SK-N-SH (cell line): Measurements from ENCODE around the gene LGALS16. TPM values are rescaled to one million over a fixed set of nuclear protein-coding genes. Genes with fewer than 3 reads are reported as not detected.

Experiments used
- CTCF ChIA-PET: fragments of 300-600, 350-600 bp; formaldehyde crosslinking; extraction: SDS; loops from one replicate; lab custom pipeline; 2021; lab: Yijun Ruan, JAX
- POLR2A ChIA-PET: fragments of 350-600 bp; sonication (Branson Sonifier 250); formaldehyde crosslinking; extraction: SDS; loops from one replicate; lab custom pipeline; 2020; ENCODE audit warnings: antibody characterized with exemption, inconsistent platforms; lab: Yijun Ruan, JAX
- DNase-seq: peaks from one replicate; pipeline ENCODE4 v3.0.0; 2012
- H2AFZ ChIP-seq: fragments of 200-600 bp; sonication (generic); 2 replicates; pipeline ENCODE4 v1.8.1; 2016; ENCODE audit warnings: antibody characterized with exemption, mild to moderate bottlenecking, low read depth
- H3F3A ChIP-seq: fragments of 200-600 bp; sonication (generic); replicated peaks from 2 replicates; pipeline ENCODE3; 2016; ENCODE audit warnings: antibody characterized with exemption, mild to moderate bottlenecking; ENCODE audit not compliant: insufficient read depth
- H3K27ac ChIP-seq, 2 experiments: fragments of 200-500 bp in 1 of 2; fragments of 200-600 bp in 1 of 2; sonication (Bioruptor generic) in 1 of 2; sonication (generic), shearing (Covaris generic) in 1 of 2; 2 replicates each; pipeline versions ENCODE4 v1.5.1 to v1.6.1; 2014 to 2016; ENCODE audit warnings: low read depth in 2 of 2, inconsistent platforms in 1 of 2, low read length in 1 of 2, mild to moderate bottlenecking in 1 of 2, mixed read lengths in 1 of 2
- H3K27me3 ChIP-seq: fragments of 200-600 bp; sonication (generic), shearing (Covaris generic); 2 replicates; pipeline ENCODE4 v1.6.1; 2016; ENCODE audit warnings: mixed run types; ENCODE audit not compliant: insufficient read depth
- H3K36me3 ChIP-seq, 2 experiments: fragments of 200-500 bp in 1 of 2; fragments of 200-600 bp in 1 of 2; sonication (Bioruptor generic) in 1 of 2; sonication (generic) in 1 of 2; replicated peaks in 1 of 2; 2 replicates each; pipeline versions ENCODE3 to v1.5.1; 2014 to 2016; ENCODE audit warnings: low read length in 1 of 2, mild to moderate bottlenecking in 1 of 2; ENCODE audit not compliant: insufficient read depth in 2 of 2, control insufficient read depth in 1 of 2
- H3K4me1 ChIP-seq, 2 experiments: fragments of 200-500 bp in 1 of 2; fragments of 200-600 bp in 1 of 2; sonication (Bioruptor generic) in 1 of 2; sonication (generic), shearing (Covaris generic) in 1 of 2; 2 replicates each; pipeline versions ENCODE4 v1.5.1 to v1.6.1; 2014 to 2016; ENCODE audit warnings: low read depth in 1 of 2, low read length in 1 of 2, mixed run types in 1 of 2; ENCODE audit not compliant: insufficient read depth in 2 of 2, control insufficient read depth in 1 of 2
- H3K4me2 ChIP-seq: fragments of 200-600 bp; sonication (generic), shearing (Covaris generic); 2 replicates; pipeline ENCODE4 v1.6.1; 2017; ENCODE audit warnings: mixed run types
- H3K4me3 ChIP-seq, 2 experiments: fragments of 200-500 bp in 1 of 2; fragments of 200-600 bp in 1 of 2; sonication (Bioruptor generic) in 1 of 2; sonication (generic), shearing (Covaris generic) in 1 of 2; 2 replicates each; pipeline versions ENCODE4 v1.5.1 to v1.8.1; 2014 to 2016; ENCODE audit warnings: low read depth in 2 of 2, inconsistent platforms in 1 of 2, low read length in 1 of 2, mild to moderate bottlenecking in 1 of 2, mixed read lengths in 1 of 2, moderate library complexity in 1 of 2
- H3K79me2 ChIP-seq: fragments of 200-600 bp; sonication (generic); 2 replicates; pipeline ENCODE4 v1.8.1; 2017; ENCODE audit warnings: mild to moderate bottlenecking; ENCODE audit not compliant: insufficient read depth
- H3K9ac ChIP-seq: fragments of 200-600 bp; sonication (generic); 2 replicates; pipeline ENCODE4 v1.6.1; 2017; ENCODE audit warnings: mixed run types
- H3K9me2 ChIP-seq: fragments of 200-600 bp; sonication (generic); 2 replicates; pipeline ENCODE4 v1.6.1; 2017; ENCODE audit warnings: mixed run types
- H3K9me3 ChIP-seq: fragments of 200-600 bp; sonication (generic); 2 replicates; pipeline ENCODE4 v1.6.1; 2017; ENCODE audit warnings: mixed run types, mild to moderate bottlenecking, moderate library complexity
- H4K20me1 ChIP-seq: fragments of 200-600 bp; sonication (generic); 2 replicates; pipeline ENCODE4 v1.6.1; 2017; ENCODE audit warnings: mild to moderate bottlenecking, mixed run types; ENCODE audit not compliant: insufficient read depth
- CHD2 ChIP-seq: fragments of 150-350 bp; IDR thresholded peaks from 2 replicates; pipeline ENCODE4 v1.6.1; 2018; ENCODE audit warnings: low read length; ENCODE audit not compliant: partially characterized antibody
- ELF1 ChIP-seq: IDR thresholded peaks from 2 replicates; pipeline ENCODE4 v1.4.0; 2012
- EZH2phosphoT487 ChIP-seq: fragments of 200-600 bp; sonication (generic); IDR thresholded peaks from 2 replicates; pipeline ENCODE4 v1.6.1; 2017; ENCODE audit warnings: low read depth, mixed run types, mild to moderate bottlenecking, antibody characterized with exemption, moderate library complexity, borderline replicate concordance
- FOSL2 ChIP-seq: IDR thresholded peaks from 2 replicates; pipeline ENCODE4 v1.4.0; 2012; ENCODE audit warnings: low read depth, mild to moderate bottlenecking, moderate library complexity, borderline replicate concordance
- FOXM1 ChIP-seq: IDR thresholded peaks from 2 replicates; pipeline ENCODE4 v1.4.0; 2012; ENCODE audit warnings: low read depth, mild to moderate bottlenecking
- GATA2 ChIP-seq: sonication (generic); formaldehyde crosslinking; IDR thresholded peaks from 2 replicates; pipeline ENCODE4 v1.5.0; 2020; ENCODE audit warnings: mild to moderate bottlenecking, missing genetic modification reagents
- PBX3 ChIP-seq: IDR thresholded peaks from 2 replicates; pipeline ENCODE4; 2012
- POLR2AphosphoS5 ChIP-seq: IDR thresholded peaks from 2 replicates; pipeline ENCODE4 v1.6.1; 2012; ENCODE audit warnings: low read depth, low read length
- RAD21 ChIP-seq: IDR thresholded peaks from 2 replicates; pipeline ENCODE4 v1.6.1; 2012; ENCODE audit warnings: mild to moderate bottlenecking, low read length
- RCOR1 ChIP-seq: fragments of 150-350 bp; IDR thresholded peaks from 2 replicates; pipeline ENCODE4 v1.6.1; 2017; ENCODE audit warnings: antibody characterized with exemption, low read length
- RFX5 ChIP-seq: IDR thresholded peaks from 2 replicates; pipeline ENCODE4 v1.6.1; 2012; ENCODE audit warnings: mild to moderate bottlenecking, improper control_type of control experiment, low read length
- SIN3A ChIP-seq: IDR thresholded peaks from 2 replicates; pipeline ENCODE4 v1.6.1; 2012; ENCODE audit warnings: low read depth, mild to moderate bottlenecking, low read length, moderate library complexity, borderline replicate concordance
- TAF1 ChIP-seq: IDR thresholded peaks from 2 replicates; pipeline ENCODE4 v1.6.1; 2012; ENCODE audit warnings: low read depth, mild to moderate bottlenecking, low read length, moderate library complexity, borderline replicate concordance
- TCF12 ChIP-seq: IDR thresholded peaks from 2 replicates; pipeline ENCODE4 v1.4.0; 2012
- TEAD4 ChIP-seq: IDR thresholded peaks from 2 replicates; pipeline ENCODE4 v1.4.0; 2012; ENCODE audit warnings: mild to moderate bottlenecking, borderline replicate concordance; ENCODE audit not compliant: insufficient read depth
- USF1 ChIP-seq: IDR thresholded peaks from 2 replicates; pipeline ENCODE4 v1.4.0; 2012; ENCODE audit warnings: low read depth, borderline replicate concordance
- USF2 ChIP-seq: fragments of 150-350 bp; IDR thresholded peaks from 2 replicates; pipeline ENCODE4 v1.6.1; 2017; ENCODE audit warnings: antibody characterized with exemption, low read length, low read depth, borderline replicate concordance
- YY1 ChIP-seq: IDR thresholded peaks from 2 replicates; pipeline ENCODE4 v1.4.0; 2012; ENCODE audit warnings: low read depth, mild to moderate bottlenecking
- ZBTB33 ChIP-seq: IDR thresholded peaks from 2 replicates; pipeline ENCODE4 v1.4.0; 2012; ENCODE audit warnings: low read depth, borderline replicate concordance
- WGBS: methylation state at CpG from one replicate; pipeline ENCODE4 v1.1.6; 2017; ENCODE audit warnings: low lambda C conversion rate; 5-methylcytosine and 5-hydroxymethylcytosine counted together
- polyA plus RNA-seq, 3 experiments: library from polyadenylated mRNA; depleted of rRNA; stranded (reverse); fragments of >200 nt; gene quantifications; 2 replicates each; pipeline ENCODE4 v1.2.3, GENCODE V29; 2012

The LGALS16 gene
- polyA plus RNA-seq, 1 of the 3 experiments (the other 2 are of a cell fraction): not detected

- no peak overlapping the region for H3K9ac ChIP-seq
- no peaks in the 10 kb centered on the region for H3K79me2 ChIP-seq
- H3K27me3 ChIP-seq: peaks cover 11% of the 10 kb centered on the region; the same call in 1 of the 2 replicates
- no peaks in the 10 kb centered on the region for H3K9me2 ChIP-seq
- 48% methylated on average over 5 of the region's 5 CpGs for WGBS
- H4K20me1 ChIP-seq: no peaks in the 10 kb centered on the region
- POLR2A ChIA-PET: no interaction called here
- no peak overlapping the region for H2AFZ ChIP-seq
- H3K27ac ChIP-seq: no peak overlapping the region
- no peaks in the 10 kb centered on the region for H3K4me1 ChIP-seq
- DNase-seq: no peak
- CTCF ChIA-PET: interaction anchor here (1.5 kb wide), 1 partner anchor 131 kb away, joined by 4 read pairs; no protein-coding TSS in a partner anchor
- TF ChIP-seq USF2 (no peak), USF1 (no peak), RFX5 (no peak), TEAD4 (no peak), ELF1 (no peak), RAD21 (no peak), EZH2phosphoT487 (no peak), TCF12 (no peak), PBX3 (no peak), ZBTB33 (no peak), TAF1 (no peak), FOSL2 (no peak), RCOR1 (no peak), YY1 (no peak), SIN3A (no peak), FOXM1 (no peak), GATA2 (no peak), CHD2 (no peak), POLR2AphosphoS5 (no peak)
- TF ChIP-seq, all 33 proteins: peak for 0
- H3K9me3 ChIP-seq: no peaks in the 10 kb centered on the region
- no peaks in the 10 kb centered on the region for H3F3A ChIP-seq
- H3K4me2 ChIP-seq: no peak overlapping the region
- no peak overlapping the region for H3K4me3 ChIP-seq
- no peaks in the 10 kb centered on the region for H3K36me3 ChIP-seq
Measured at GRCh38 chr19:39681416-39681815, 25.7 kb downstream of the LGALS16 start.
